Brain microvascular endothelial cell (primary cell): ENCODE results near the gene LRRC3C.
A peak's percentile ranks its signal among the peaks of the same experiment; 100 is the strongest.

Source experiments
- DNase-seq: peaks from one replicate; pipeline ENCODE4 v3.0.0-alpha.2; 2020
- H3K27ac ChIP-seq: fragments of 250-450 bp; sonication (Bioruptor Pico); 2 replicates; pipeline ENCODE4 v1.5.1; 2020; ENCODE audit warnings: mild to moderate bottlenecking, moderate library complexity
- H3K27me3 ChIP-seq: fragments of 250-450 bp; sonication (Bioruptor Pico); replicated peaks from 2 replicates; pipeline ENCODE4 v1.5.1; 2020; ENCODE audit warnings: mild to moderate bottlenecking
- H3K36me3 ChIP-seq: fragments of 250-450 bp; sonication (Bioruptor Pico); replicated peaks from 2 replicates; pipeline ENCODE4 v1.5.1; 2020; ENCODE audit warnings: mild to moderate bottlenecking
- H3K4me3 ChIP-seq: 2 replicates; pipeline ENCODE4 v1.5.1; 2011; ENCODE audit warnings: low read depth, mild to moderate bottlenecking, control low read depth, low read length, moderate library complexity
- in situ Hi-C: cut with HindIII; loops from 2 replicates; pipeline ENCODE4 v1.10.0; 2017; ENCODE audit warnings: low sequenced_read_pairs, low pct_ligation_motif_present
- TF ChIP-seq, protein P1 (sequence below): IDR thresholded peaks from 2 replicates; pipeline ENCODE4 v1.5.1; 2011; ENCODE audit warnings: low read depth, mild to moderate bottlenecking, moderate library complexity, low read length, control low read depth, inconsistent platforms; ENCODE audit errors: missing control alignments

LRRC3C gene

DNA sequence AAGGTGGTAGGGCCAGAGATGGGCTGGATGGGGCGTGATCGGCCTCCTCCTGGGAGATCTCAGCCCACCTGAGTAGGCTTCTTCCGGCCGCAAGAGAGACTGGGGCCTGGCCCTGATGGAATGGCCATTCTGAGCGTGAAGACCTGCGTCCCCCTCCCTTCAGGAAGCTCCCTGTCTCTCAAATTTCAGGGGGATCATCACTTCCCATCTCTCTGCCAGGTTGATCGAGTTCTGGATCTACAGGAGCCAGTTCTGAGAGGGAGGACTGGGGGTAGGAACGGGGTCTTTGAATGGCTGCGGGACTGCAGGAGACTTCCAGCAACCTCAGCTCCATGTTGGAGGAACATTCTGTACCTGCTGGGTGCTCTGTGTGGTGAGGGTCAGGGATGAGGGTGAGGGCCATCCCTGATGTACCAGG, 25.9 kb downstream of the LRRC3C start:
- H3K27me3 ChIP-seq: no peaks in the 10 kb centered on the region
- TF ChIP-seq, protein P1, sequence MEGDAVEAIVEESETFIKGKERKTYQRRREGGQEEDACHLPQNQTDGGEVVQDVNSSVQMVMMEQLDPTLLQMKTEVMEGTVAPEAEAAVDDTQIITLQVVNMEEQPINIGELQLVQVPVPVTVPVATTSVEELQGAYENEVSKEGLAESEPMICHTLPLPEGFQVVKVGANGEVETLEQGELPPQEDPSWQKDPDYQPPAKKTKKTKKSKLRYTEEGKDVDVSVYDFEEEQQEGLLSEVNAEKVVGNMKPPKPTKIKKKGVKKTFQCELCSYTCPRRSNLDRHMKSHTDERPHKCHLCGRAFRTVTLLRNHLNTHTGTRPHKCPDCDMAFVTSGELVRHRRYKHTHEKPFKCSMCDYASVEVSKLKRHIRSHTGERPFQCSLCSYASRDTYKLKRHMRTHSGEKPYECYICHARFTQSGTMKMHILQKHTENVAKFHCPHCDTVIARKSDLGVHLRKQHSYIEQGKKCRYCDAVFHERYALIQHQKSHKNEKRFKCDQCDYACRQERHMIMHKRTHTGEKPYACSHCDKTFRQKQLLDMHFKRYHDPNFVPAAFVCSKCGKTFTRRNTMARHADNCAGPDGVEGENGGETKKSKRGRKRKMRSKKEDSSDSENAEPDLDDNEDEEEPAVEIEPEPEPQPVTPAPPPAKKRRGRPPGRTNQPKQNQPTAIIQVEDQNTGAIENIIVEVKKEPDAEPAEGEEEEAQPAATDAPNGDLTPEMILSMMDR: no peak
- peak overlapping the region; percentile 47 for H3K4me3 ChIP-seq
- in situ Hi-C loops: no loop called here
- no peaks in the 10 kb centered on the region for H3K36me3 ChIP-seq
- no peak for DNase-seq
- no peak overlapping the region for H3K27ac ChIP-seq

- no peaks in the 10 kb centered on the region for H3K27me3 ChIP-seq
- DNase-seq: no peak
- no peak overlapping the region for H3K4me3 ChIP-seq
- TF ChIP-seq, protein P1: no peak
- no peaks in the 10 kb centered on the region for H3K36me3 ChIP-seq
- in situ Hi-C loops: no loop called here
- no peak overlapping the region for H3K27ac ChIP-seq
Measured at GRCh38 chr17:39954876-39955275, 27.3 kb downstream of the LRRC3C start.

GRCh38 chr17:39955726-39956225, 28.2 kb downstream of the LRRC3C start:
- TF ChIP-seq, protein P1: no peak
- Histone ChIP-seq H3K27ac (no peak overlapping the region), H3K27me3 (no peaks in the 10 kb centered on the region), H3K36me3 (no peaks in the 10 kb centered on the region), H3K4me3 (no peak overlapping the region)
- DNase-seq: no peak
- in situ Hi-C loops: no loop called here

- Histone ChIP-seq H3K4me3 (no peak overlapping the region), H3K36me3 (no peaks in the 10 kb centered on the region), H3K27ac (no peak overlapping the region), H3K27me3 (no peaks in the 10 kb centered on the region)
- TF ChIP-seq, protein P1: no peak
- in situ Hi-C loops: no loop called here
- no peak for DNase-seq
Measured at GRCh38 chr17:39960524-39961041, 33.1 kb downstream of the LRRC3C start.

GRCh38 chr17:39962642-39963220, 35.2 kb downstream of the LRRC3C start, which contains the start of gene GSDMA:
GSDMA (plus strand) TSS chr17:39963004; CDS start chr17:39965688, 2,684 bp downstream.
- H3K27me3 ChIP-seq: no peaks in the 10 kb centered on the region
- no peaks in the 10 kb centered on the region for H3K36me3 ChIP-seq
- H3K27ac ChIP-seq: no peak within 1 kb of the TSS
- TF ChIP-seq, protein P1: no peak
- no peak within 1 kb of the TSS for H3K4me3 ChIP-seq
- in situ Hi-C loops: no loop called here
- no peak for DNase-seq

DNA sequence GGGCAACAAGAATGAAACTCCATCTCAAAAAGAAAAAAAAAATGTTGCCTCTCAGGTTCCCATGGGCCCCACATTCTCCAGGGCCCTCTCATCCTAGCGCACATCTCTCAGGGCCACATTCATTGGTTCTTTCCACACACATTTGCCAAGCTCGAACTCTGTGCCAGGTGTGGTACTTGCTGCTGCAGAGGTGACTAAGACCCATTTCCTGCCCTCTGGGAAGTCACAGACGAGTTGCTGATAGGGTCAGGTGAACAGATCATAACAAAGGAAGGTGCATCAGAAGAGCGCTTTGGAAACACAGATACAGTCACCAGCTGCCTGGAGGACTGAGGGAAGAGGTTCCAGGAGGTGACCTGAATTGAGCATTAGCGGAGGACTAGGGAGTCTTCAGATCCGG, 36.3 kb downstream of the LRRC3C start:
- no peak overlapping the region for H3K27ac ChIP-seq
- H3K4me3 ChIP-seq: no peak overlapping the region

More for the DNA sequence above, 36.3 kb downstream of the LRRC3C start:
- in situ Hi-C loops: no loop called here
- no peak for DNase-seq
- Histone ChIP-seq H3K36me3 (no peaks in the 10 kb centered on the region), H3K27me3 (no peaks in the 10 kb centered on the region)
- TF ChIP-seq, protein P1: no peak
